ENCODE data around the gene C22orf31.

The C22orf31 gene

GRCh38 chr22:29026579-29026978, 35.1 kb downstream of the C22orf31 start:
- H3K27ac ChIP-seq, result no peak overlapping the region
- TF ChIP-seq ZFX (IDR thresholded peaks at IDR 0.05; ENCODE audit: borderline replicate concordance) (no peak), CTCF (IDR thresholded peaks at IDR 0.05) (no peak)

- no peak overlapping the region for H3K27ac ChIP-seq
- TF ChIP-seq ZFX (IDR thresholded peaks at IDR 0.05; ENCODE audit: borderline replicate concordance) (no peak), CTCF (IDR thresholded peaks at IDR 0.05) (no peak)
Observed at GRCh38 chr22:29023172-29023796, 38.3 kb downstream of the C22orf31 start.

GRCh38 chr22:29022101-29022817, 39.4 kb downstream of the C22orf31 start:
- no peak for TF ChIP-seq ZFX (IDR thresholded peaks at IDR 0.05; ENCODE audit: borderline replicate concordance)
- TF ChIP-seq CTCF (IDR thresholded peaks at IDR 0.05), result no peak

GRCh38 chr22:29018293-29019189, 43.1 kb downstream of the C22orf31 start:
- H3K27ac ChIP-seq, result no peak overlapping the region
- TF ChIP-seq ZFX (IDR thresholded peaks at IDR 0.05; ENCODE audit: borderline replicate concordance) (no peak), CTCF (IDR thresholded peaks at IDR 0.05) (no peak)

More at GRCh38 chr22:29022101-29022817, 39.4 kb downstream of the C22orf31 start:
- H3K27ac ChIP-seq, result no peak overlapping the region

- TF ChIP-seq ZFX (IDR thresholded peaks at IDR 0.05; ENCODE audit: borderline replicate concordance) (no peak), CTCF (IDR thresholded peaks at IDR 0.05) (no peak)
Observed at GRCh38 chr22:29016067-29016938, 45.3 kb downstream of the C22orf31 start.

GRCh38 chr22:29014773-29015172, 46.9 kb downstream of the C22orf31 start:
- no peak for TF ChIP-seq CTCF (IDR thresholded peaks at IDR 0.05)
- TF ChIP-seq ZFX (IDR thresholded peaks at IDR 0.05; ENCODE audit: borderline replicate concordance), result no peak
- no peak overlapping the region for H3K27ac ChIP-seq

More at GRCh38 chr22:29016067-29016938, 45.3 kb downstream of the C22orf31 start:
- no peak overlapping the region for H3K27ac ChIP-seq
